Activated CD8-positive, alpha-beta memory T cell treated with anti-CD3 and anti-CD28 coated beads, Interleukin-2, amount 50 U/mL, for 1 hour (primary cell): Measurements from ENCODE around the gene MAMSTR.
"Not testable (repeated sequence)": the region's sequence is repeated elsewhere in the genome, so short reads cannot be mapped to it uniquely, and the experiment has no call there.

Experiments used
- DNase-seq: peaks from one replicate; pipeline ENCODE4 v3.0.0-alpha.2; 2020; ENCODE audit errors: extremely low read depth

The MAMSTR gene

GRCh38 chr19:48687776-48688175, 31.7 kb downstream of the MAMSTR start:
- DNase-seq, result no peak

- DNase-seq, result not testable (repeated sequence)
These were observed 32.9 kb downstream of the MAMSTR start for GRCh38 chr19:48686637-48687036.

GRCh38 chr19:48686088-48686487, 33.4 kb downstream of the MAMSTR start:
- DNase-seq, result no peak

GRCh38 chr19:48685583-48685982, 33.9 kb downstream of the MAMSTR start:
- DNase-seq, result no peak

GRCh38 chr19:48683349-48683748, 36.2 kb downstream of the MAMSTR start:
- DNase-seq, result no peak

GRCh38 chr19:48681127-48681470, 38.4 kb downstream of the MAMSTR start:
- DNase-seq, result no peak

- no peak for DNase-seq
These were observed 38.9 kb downstream of the MAMSTR start for GRCh38 chr19:48680436-48681126.

- not testable (repeated sequence) for DNase-seq
These were observed 39.5 kb downstream of the MAMSTR start for GRCh38 chr19:48680006-48680405.

- DNase-seq, result no peak
These were observed 41.3 kb downstream of the MAMSTR start for GRCh38 chr19:48678201-48678600.

- no peak for DNase-seq
These were observed 42.6 kb downstream of the MAMSTR start for GRCh38 chr19:48676887-48677286.

GRCh38 chr19:48676487-48676886, 43.0 kb downstream of the MAMSTR start:
- DNase-seq, result no peak

GRCh38 chr19:48674921-48675824, 44.4 kb downstream of the MAMSTR start:
- peak; percentile 47 for DNase-seq

GRCh38 chr19:48674216-48674809, 45.2 kb downstream of the MAMSTR start:
- no peak for DNase-seq

GRCh38 chr19:48673436-48674100, 46.0 kb downstream of the MAMSTR start:
- DNase-seq, result no peak

GRCh38 chr19:48672994-48673393, 46.5 kb downstream of the MAMSTR start, which contains the start of gene NTN5:
Gene NTN5, minus strand, starts transcription at chr19:48673017. Its CDS starts 2,031 bp downstream, at chr19:48670986.
- DNase-seq, result no peak

- DNase-seq, result no peak
These were observed 48.0 kb downstream of the MAMSTR start for GRCh38 chr19:48671446-48671995.

GRCh38 chr19:48670699-48671445, 48.7 kb downstream of the MAMSTR start:
- no peak for DNase-seq

- DNase-seq, result no peak
These were observed 49.4 kb downstream of the MAMSTR start for GRCh38 chr19:48669903-48670668.

- no peak for DNase-seq
These were observed 50.8 kb downstream of the MAMSTR start for GRCh38 chr19:48668761-48669160.

GRCh38 chr19:48668332-48668731, 51.2 kb downstream of the MAMSTR start:
- no peak for DNase-seq
